ENCODE measurements around the gene SLC15A2. TPM values are rescaled to one million over a fixed set of nuclear protein-coding genes. Genes with fewer than 3 reads are reported as not detected.

The SLC15A2 gene, protein sequence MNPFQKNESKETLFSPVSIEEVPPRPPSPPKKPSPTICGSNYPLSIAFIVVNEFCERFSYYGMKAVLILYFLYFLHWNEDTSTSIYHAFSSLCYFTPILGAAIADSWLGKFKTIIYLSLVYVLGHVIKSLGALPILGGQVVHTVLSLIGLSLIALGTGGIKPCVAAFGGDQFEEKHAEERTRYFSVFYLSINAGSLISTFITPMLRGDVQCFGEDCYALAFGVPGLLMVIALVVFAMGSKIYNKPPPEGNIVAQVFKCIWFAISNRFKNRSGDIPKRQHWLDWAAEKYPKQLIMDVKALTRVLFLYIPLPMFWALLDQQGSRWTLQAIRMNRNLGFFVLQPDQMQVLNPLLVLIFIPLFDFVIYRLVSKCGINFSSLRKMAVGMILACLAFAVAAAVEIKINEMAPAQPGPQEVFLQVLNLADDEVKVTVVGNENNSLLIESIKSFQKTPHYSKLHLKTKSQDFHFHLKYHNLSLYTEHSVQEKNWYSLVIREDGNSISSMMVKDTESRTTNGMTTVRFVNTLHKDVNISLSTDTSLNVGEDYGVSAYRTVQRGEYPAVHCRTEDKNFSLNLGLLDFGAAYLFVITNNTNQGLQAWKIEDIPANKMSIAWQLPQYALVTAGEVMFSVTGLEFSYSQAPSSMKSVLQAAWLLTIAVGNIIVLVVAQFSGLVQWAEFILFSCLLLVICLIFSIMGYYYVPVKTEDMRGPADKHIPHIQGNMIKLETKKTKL
- 10 to 100 TPM in 6 of 7 donors, 1 to 10 TPM in 1; 7.2 to 18.7 (median 13.2) TPM for total RNA-seq
- polyA plus RNA-seq = 1 to 10 TPM; 4.3 to 5.6 (median 4.7) TPM
- long read RNA-seq, donor 1, partial matches to known transcripts = 0 of 2 reads
- long read RNA-seq, donor 1, other reads (novel, unspliced or antisense) = 0 of 2 reads
- long read RNA-seq, donor 2, full-length matches to known transcripts = 1 of 1 reads
- long read RNA-seq, donor 2, partial matches to known transcripts = 0 of 1 reads
- long read RNA-seq, donor 2, other reads (novel, unspliced or antisense) = 0 of 1 reads

DNA sequence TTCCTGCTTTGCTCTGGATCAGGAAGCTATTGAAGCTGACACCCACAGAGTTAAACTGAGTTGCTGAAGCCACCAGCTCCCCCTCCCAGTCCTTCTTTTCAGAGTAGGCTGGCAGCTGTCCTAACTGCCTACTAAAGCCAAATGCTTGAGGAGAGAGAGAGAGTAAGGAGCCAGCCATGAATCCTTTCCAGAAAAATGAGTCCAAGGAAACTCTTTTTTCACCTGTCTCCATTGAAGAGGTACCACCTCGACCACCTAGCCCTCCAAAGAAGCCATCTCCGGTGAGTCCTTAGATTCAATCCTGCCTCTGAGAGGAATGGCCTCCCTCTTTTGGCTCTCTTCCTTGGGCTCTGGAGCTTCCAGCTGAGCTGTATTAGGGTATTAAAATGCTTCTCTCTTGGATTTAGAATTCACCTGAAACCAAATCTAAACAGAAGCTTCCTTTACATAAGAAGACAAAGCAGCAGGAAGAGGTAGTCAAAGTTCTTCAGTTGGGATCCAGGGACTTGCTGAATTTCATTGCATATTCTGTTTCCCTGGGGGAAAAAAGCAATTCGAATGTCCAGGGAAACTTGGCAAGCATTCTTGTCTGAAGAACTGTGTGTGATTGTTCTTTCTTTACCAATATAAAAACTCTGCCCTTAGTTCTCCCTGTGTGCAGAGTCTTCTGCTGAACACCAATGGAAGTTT, at the start of gene SLC15A2:
TSS of gene SLC15A2 (plus strand) at position 101 of the 690 bp plus-strand sequence. CDS start at position 177, 76 bp downstream.
- Histone ChIP-seq H3K9me3 (no peaks in the 10 kb centered on the region), H3K4me1 (peaks cover 0 to 14% (median 0%) of the 10 kb centered on the region in 6 donors), H3K27ac (no peak within 1 kb of the TSS), H3K36me3 (peaks cover 0 to 44% (median 3%) of the 10 kb centered on the region in 6 donors), H3K27me3 (replicated peaks in 1 of 7) (no peaks in the 10 kb centered on the region), H3K4me3 (no peak within 1 kb of the TSS)
- TF ChIP-seq, protein P1, sequence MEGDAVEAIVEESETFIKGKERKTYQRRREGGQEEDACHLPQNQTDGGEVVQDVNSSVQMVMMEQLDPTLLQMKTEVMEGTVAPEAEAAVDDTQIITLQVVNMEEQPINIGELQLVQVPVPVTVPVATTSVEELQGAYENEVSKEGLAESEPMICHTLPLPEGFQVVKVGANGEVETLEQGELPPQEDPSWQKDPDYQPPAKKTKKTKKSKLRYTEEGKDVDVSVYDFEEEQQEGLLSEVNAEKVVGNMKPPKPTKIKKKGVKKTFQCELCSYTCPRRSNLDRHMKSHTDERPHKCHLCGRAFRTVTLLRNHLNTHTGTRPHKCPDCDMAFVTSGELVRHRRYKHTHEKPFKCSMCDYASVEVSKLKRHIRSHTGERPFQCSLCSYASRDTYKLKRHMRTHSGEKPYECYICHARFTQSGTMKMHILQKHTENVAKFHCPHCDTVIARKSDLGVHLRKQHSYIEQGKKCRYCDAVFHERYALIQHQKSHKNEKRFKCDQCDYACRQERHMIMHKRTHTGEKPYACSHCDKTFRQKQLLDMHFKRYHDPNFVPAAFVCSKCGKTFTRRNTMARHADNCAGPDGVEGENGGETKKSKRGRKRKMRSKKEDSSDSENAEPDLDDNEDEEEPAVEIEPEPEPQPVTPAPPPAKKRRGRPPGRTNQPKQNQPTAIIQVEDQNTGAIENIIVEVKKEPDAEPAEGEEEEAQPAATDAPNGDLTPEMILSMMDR (IDR thresholded peaks at IDR 0.05 in 8 of 11, conservative IDR thresholded peaks at IDR 0.05 in 3 of 11) = no peak
- TF ChIP-seq POLR2AphosphoS5 (IDR thresholded peaks at IDR 0.05) = no peak
- TF ChIP-seq POLR2A (IDR thresholded peaks at IDR 0.05) = no peak
- no peak for DNase-seq
- intact Hi-C loops (cut with DNase I; ENCODE audit: low total_unique reads) = no loop called here
- 49 to 68% (median 66%) methylated on average over 3 of the region's 3 CpGs for WGBS, 5 donors

DNA sequence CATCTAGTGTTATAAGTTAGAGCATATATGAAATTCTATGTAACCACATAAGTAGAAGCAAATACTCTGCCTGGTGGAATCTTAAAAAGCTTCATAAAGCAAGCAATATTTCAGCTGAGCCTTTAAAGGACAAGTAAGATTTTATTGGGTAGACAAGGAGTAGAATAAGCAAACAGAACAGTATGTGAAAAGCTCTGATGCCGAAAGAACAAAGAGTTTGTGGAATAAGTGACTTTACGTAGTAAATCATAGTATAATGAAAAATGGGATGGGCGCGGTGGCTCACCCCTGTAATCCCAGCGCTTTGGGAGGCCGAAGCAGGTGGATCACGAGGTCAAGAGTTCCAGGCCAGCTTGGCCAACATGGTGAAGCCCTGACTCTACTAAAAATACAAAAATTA, 49.3 kb upstream of the SLC15A2 start:
- Histone ChIP-seq H3K4me1 (peaks cover 0 to 12% (median 0%) of the 10 kb centered on the region in 6 donors), H3K27me3 (replicated peaks in 1 of 7) (no peaks in the 10 kb centered on the region), H3K36me3 (peaks cover 0 to 27% (median 2%) of the 10 kb centered on the region in 6 donors), H3K9me3 (no peaks in the 10 kb centered on the region), H3K4me3 (no peak overlapping the region), H3K27ac (no peak overlapping the region)
- WGBS, 5 donors = 94 to 99% (median 95%) methylated on average over 7 of the region's 7 CpGs
- no peak for TF ChIP-seq POLR2AphosphoS5 (IDR thresholded peaks at IDR 0.05)
- TF ChIP-seq POLR2A (IDR thresholded peaks at IDR 0.05) = no peak
- TF ChIP-seq, protein P1 (IDR thresholded peaks at IDR 0.05 in 8 of 11, conservative IDR thresholded peaks at IDR 0.05 in 3 of 11) = no peak
- no peak for DNase-seq
- intact Hi-C loops (cut with DNase I; ENCODE audit: low total_unique reads) = no loop called here

DNA sequence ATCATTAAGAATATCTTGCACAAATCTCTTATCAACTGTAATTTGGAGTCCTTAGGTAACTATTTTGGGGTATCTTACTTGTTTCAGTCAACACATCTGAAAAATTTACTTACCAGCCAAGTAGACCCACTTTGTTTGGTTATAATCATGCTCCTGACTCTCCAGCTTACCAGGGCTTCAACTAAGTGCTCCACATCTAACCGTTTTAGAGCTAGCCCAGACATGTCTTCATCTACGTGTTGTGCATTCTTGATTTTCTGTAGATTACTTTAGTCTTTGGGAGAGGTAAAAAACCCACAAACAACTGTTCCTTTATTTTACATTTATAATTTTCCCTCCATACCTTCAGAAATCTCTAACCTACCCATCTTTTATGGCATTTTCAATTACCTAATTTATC, 41.9 kb upstream of the SLC15A2 start:
- no peak for DNase-seq
- Histone ChIP-seq H3K27me3 (replicated peaks in 1 of 7) (no peaks in the 10 kb centered on the region), H3K27ac (no peak overlapping the region), H3K4me3 (no peak overlapping the region), H3K9me3 (no peaks in the 10 kb centered on the region), H3K36me3 (peaks cover 0 to 52% (median 16%) of the 10 kb centered on the region in 6 donors), H3K4me1 (no peaks in the 10 kb centered on the region)
- TF ChIP-seq, protein P1 (IDR thresholded peaks at IDR 0.05 in 8 of 11, conservative IDR thresholded peaks at IDR 0.05 in 3 of 11) = no peak
- TF ChIP-seq POLR2AphosphoS5 (IDR thresholded peaks at IDR 0.05) (no peak), POLR2A (IDR thresholded peaks at IDR 0.05) (no peak)
- intact Hi-C loops (cut with DNase I; ENCODE audit: low total_unique reads) = no loop called here
- WGBS, 5 donors = 88 to 96% (median 89%) methylated on average over 2 of the region's 2 CpGs

Measured in spleen (tissue), 13 donors.